LNCAP (cell line): ENCODE measurements around the gene ARL15.

Experiments used
- TF ChIP-seq, protein P1 (sequence below): fragments of 450-650 bp; IDR thresholded peaks from 2 replicates; pipeline ENCODE4 v1.5.1; 2017; ENCODE audit warnings: mild to moderate bottlenecking

The ARL15 gene

DNA sequence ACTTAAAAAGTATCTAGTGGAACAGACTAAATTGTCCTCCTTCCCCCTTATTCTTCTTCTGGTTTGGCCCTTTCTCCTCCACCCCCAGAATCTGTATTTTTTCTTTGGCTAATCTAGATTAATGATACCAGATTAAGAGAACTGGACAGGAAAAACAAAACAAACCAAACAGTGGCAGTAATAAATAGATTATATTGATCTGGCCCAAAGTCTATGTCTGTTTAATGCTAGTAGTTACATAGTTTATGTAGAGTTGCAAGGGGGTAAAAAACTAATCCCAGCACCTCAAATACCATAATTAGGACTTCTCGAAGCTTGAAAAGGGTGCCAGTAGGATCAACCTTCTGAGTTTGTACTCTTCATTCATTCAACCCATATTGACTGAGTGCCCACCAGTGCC, 104.5 kb downstream of the ARL15 start:
- TF ChIP-seq, protein P1, sequence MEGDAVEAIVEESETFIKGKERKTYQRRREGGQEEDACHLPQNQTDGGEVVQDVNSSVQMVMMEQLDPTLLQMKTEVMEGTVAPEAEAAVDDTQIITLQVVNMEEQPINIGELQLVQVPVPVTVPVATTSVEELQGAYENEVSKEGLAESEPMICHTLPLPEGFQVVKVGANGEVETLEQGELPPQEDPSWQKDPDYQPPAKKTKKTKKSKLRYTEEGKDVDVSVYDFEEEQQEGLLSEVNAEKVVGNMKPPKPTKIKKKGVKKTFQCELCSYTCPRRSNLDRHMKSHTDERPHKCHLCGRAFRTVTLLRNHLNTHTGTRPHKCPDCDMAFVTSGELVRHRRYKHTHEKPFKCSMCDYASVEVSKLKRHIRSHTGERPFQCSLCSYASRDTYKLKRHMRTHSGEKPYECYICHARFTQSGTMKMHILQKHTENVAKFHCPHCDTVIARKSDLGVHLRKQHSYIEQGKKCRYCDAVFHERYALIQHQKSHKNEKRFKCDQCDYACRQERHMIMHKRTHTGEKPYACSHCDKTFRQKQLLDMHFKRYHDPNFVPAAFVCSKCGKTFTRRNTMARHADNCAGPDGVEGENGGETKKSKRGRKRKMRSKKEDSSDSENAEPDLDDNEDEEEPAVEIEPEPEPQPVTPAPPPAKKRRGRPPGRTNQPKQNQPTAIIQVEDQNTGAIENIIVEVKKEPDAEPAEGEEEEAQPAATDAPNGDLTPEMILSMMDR, result no peak

DNA sequence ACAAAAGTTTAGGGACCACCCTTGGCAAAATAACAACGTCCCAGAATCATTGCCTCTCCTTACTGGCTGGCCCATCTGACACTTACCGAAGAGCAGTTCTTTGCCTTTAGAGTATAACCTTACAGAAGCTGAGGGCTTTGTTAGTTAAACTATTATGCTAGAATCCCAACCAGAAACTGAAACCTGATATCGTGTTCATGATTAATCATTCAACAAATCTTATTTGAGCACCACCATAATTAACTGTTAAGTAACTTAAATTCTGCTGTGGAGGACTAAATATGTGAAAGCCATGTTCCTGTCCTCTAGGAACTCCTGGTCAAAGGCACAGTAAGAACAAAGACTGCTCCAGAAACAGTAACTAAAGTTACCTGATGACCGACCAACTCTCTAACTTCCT, 104.9 kb downstream of the ARL15 start:
- TF ChIP-seq, protein P1, result no peak

DNA sequence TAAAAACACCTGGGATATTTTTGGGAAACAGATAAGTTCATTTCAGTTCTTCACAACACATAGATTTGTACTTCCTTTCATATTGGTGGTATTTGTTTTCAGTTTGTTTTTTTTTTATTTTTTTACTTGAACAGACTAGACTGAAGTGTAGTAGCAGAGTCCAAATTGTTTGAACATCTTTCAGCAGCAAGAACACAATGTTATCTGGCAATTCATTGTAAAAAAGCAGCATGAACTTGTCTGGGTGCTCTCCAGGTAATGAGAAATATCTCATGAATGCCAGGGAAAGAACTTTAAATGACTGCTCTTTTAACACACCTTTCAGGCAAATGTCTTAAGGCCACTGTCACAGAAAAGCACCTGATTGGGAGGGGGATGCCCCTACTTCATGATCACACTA, 113.4 kb downstream of the ARL15 start:
- TF ChIP-seq, protein P1, result no peak

DNA sequence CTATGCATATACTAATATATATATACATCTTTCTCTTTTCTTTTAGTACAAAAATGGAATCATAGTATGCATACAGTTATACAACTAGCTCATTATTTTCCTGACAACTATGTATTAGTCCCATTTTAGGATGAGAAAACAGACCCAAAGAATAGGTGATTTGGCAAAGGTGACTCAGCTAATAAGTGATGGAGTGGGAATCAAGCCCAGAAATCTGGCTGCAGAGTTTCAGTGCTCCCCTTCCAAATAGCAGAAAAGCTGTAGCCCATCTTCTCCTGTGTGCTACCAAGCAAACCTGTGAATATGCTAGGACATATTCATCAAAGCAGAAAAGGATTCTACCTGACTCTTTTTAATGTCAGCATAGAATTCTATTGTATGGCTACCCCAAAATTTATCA, 114.7 kb downstream of the ARL15 start:
- TF ChIP-seq, protein P1, result no peak

DNA sequence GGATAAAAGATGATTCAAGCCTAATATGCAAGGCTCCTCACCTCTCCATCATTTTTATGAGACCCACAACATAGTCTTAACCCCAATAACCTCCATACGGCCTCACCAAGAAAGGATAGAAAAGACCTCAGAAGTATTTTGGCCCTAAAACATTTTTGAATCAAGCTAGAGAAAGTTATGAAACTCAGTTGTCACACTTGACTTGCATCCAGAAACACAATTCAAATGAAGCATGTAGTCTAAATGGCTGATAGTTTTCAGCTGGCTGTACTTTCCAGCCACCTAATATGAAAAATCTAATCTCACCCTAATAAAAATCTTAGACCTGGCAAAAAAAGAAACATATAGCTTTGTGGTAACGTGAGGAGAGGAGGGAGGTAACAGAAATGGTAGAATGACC, 116.1 kb downstream of the ARL15 start:
- TF ChIP-seq, protein P1, result no peak

DNA sequence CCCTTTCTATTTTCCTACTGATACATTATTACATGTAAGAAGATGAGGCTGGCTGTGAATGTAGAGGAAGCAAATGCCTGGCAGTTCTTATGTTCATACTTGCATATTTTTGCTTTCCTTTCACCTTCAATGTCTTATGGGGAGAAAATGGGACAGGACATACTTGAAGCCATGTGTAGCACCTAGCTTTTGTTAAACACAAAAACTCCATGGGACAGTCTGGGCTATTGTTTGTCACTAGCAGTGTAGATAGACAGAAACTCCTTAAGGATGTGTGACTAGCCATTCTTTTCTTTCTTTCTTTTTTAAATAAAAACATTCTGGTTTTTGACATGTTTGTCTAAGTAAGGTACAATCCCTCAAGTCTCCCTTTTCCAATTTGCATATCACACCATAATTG, 122.7 kb downstream of the ARL15 start:
- TF ChIP-seq, protein P1, result no peak

DNA sequence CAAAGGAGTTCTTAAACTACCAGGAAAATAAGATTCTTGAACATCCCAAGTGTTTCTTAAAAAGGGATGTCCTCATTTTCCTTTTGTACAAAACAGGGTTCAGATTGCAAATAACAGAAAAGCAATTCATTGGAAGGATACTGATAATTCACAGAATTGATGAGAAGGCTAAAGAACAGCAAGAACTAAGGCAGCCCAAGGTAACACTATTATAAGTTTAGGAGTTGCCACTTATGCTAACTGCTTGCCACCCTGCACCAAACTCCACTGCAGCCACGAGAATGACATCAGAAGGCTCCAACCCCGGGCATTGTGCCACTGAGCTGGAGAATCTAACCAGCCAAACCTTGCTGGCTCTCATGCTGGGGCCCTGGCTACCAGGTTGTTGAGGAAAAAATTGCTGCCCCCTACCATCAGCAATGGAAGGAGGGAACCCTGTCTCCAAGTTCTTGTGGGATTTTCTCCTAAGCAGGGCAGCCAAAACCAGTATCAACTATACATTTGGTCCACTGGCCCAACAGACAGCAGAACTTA, 123.4 kb downstream of the ARL15 start:
- TF ChIP-seq, protein P1, result no peak

DNA sequence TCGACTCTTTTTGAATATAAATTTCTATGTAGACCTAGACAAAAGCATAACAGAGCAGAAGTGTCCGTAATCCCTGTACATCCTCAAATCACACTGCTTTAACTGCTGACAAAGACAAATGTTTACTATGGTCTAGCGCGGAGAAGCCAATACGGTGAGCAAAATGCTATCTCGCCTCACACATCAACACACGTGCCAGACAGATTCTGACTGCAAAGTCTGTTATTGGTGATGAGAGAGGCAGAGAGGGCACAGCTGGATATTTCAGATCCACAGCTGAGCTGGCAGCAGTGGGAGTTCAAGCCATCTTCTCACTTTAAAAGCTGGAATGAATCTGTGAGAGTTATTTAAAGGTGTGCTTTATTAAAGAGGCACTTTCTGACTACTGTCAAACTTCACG, 124.3 kb downstream of the ARL15 start:
- TF ChIP-seq, protein P1, result no peak
